Fibroblast of the aortic adventitia (primary cell): ENCODE results near the gene COG6. TPM values are rescaled to one million over a fixed set of nuclear protein-coding genes. Genes with fewer than 3 reads are reported as not detected.
A peak's percentile ranks its signal among the peaks of the same experiment; 100 is the strongest.

Source experiments
- DNase-seq: peaks from one replicate; pipeline ENCODE4 v3.0.0-alpha.2; 2010; ENCODE audit warnings: low read depth
- H3K4me3 ChIP-seq: 2 replicates; pipeline ENCODE4 v1.5.1; 2011; ENCODE audit warnings: low read depth, mild to moderate bottlenecking, control low read depth, low read length, moderate library complexity
- total RNA-seq: library from RNA; depleted of rRNA; stranded (reverse); fragments of >200 nt; gene quantifications from 2 replicates; pipeline ENCODE4 v1.2.3, GENCODE V29; 2012; ENCODE audit warnings: low replicate concordance
- TF ChIP-seq, protein P1 (sequence below): IDR thresholded peaks from 2 replicates; pipeline ENCODE4 v1.5.1; 2011; ENCODE audit warnings: mild to moderate bottlenecking, low read length, control low read depth, inconsistent platforms; ENCODE audit not compliant: insufficient read depth

Gene COG6
- total RNA-seq, 1 donor: 41.4 TPM

DNA sequence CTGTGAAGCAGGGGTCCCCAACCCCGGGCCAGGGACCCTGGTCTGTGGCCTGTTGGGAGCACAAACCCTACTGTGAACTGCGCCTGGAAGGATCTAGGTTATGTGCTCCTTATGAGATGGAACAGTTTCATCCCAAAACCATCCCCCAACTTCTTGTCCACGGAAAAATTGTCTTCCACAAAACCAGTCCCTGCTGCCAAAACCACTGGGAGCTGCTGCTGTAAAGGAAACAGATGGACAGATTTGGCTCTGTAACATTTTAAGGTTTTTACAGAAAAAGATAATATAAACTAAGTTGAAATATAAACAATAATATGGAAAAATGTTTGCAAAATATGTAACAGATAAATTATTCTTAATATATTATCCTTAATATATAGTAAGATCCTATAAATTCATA lies 73.7 kb downstream of the COG6 start:
- H3K4me3 ChIP-seq: no peak overlapping the region
- TF ChIP-seq, protein P1, sequence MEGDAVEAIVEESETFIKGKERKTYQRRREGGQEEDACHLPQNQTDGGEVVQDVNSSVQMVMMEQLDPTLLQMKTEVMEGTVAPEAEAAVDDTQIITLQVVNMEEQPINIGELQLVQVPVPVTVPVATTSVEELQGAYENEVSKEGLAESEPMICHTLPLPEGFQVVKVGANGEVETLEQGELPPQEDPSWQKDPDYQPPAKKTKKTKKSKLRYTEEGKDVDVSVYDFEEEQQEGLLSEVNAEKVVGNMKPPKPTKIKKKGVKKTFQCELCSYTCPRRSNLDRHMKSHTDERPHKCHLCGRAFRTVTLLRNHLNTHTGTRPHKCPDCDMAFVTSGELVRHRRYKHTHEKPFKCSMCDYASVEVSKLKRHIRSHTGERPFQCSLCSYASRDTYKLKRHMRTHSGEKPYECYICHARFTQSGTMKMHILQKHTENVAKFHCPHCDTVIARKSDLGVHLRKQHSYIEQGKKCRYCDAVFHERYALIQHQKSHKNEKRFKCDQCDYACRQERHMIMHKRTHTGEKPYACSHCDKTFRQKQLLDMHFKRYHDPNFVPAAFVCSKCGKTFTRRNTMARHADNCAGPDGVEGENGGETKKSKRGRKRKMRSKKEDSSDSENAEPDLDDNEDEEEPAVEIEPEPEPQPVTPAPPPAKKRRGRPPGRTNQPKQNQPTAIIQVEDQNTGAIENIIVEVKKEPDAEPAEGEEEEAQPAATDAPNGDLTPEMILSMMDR: no peak
- peak; percentile 10 for DNase-seq

DNA sequence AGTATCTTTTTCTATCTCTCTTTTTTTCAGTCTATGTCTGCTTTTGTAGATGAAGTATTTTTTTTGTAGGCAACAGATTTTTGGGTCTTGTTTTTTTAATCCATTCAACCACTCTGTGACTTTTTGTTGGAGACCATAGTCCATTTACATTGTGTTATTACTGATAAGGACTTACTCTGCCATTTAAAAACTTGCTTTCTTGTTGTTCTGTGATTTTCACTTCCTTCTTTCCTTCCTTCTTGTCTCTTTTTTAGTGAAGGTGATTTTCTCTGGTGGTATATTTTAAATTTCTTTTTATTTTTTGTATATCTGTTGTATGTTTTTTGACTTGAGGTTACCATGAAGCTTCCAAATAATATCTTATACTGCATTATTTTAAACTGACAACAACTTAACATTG lies 79.5 kb downstream of the COG6 start:
- no peak for DNase-seq
- H3K4me3 ChIP-seq: no peak overlapping the region
- TF ChIP-seq, protein P1: no peak

DNA sequence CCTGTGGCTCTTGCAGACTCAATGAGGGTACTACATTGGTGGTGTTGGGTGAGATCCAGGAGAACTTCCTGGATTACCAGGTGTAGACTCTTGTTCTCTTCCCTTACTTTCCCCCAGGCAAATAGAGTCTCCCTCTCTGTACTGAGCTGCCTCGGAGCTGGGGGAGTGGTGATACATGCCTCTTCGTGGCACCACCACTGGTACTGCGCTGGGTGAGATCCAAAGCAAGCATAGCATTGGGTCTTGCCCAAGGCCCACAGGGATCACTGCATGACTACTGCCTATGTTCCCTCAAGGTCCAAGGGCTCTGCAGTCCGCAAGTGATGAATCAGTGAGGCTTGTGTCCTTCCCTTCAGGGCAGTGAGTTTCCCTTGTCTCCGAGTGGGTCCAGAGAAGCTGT lies 81.6 kb downstream of the COG6 start:
- no peak for DNase-seq
- TF ChIP-seq, protein P1: no peak
- H3K4me3 ChIP-seq: no peak overlapping the region

DNA sequence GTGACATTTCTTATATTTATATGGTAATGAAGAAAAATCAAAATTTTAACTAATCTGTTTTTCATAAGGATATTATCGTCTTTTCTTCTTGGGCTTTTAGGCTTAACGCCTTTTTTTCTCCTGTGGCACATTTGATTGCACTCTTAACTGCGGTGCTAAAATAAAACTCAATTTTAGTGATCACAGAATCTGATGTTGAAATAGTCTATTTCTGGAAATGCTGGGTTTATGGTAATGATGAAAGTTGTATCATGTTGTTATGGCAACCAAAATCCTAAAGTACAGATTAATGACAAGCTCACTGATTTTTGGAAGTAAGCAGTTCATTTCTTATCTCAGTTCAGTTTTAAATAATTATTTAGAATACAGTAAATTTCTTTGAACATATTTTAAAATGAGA lies 85.3 kb downstream of the COG6 start:
- TF ChIP-seq, protein P1: no peak
- no peak for DNase-seq

DNA sequence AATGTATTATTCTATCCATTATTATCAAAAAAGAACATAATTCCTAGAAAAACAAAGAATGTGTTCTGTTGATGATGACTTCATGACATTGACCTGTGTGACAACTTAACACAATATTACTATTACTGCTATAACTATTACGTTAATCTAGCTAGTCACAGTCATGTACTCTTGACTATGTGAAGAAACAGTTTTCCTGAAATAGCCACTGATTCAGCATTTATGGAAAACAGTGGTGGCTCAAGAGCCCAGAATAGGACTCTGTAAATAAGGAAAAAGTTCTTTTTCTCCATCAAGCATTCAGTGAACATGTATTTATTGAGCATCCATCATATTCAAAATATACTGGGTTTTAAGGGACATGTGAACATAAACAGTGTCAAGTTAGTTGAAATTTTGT lies 93.5 kb downstream of the COG6 start:
- DNase-seq: no peak
- H3K4me3 ChIP-seq: no peak overlapping the region
- TF ChIP-seq, protein P1: no peak

More for the DNA sequence above, 85.3 kb downstream of the COG6 start:
- no peak overlapping the region for H3K4me3 ChIP-seq

DNA sequence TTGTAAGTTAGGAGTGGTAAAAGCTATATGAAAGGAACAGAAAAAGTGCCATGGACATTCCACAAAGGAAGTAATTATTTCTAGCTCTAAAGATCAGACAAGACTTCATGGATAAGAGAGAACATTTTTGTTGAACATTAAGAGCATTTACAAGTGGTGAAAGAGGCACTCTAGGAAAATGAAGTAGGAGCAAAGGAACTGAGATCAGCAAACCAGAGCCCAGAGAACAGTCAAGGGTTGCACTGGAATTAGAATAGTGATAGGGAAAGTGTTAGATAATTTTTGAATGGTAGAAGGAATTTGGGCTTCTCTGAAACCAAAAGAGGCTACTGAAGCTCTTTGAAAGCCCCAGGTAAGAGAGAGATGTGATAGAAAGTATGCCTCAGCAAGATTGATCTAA lies 94.1 kb downstream of the COG6 start:
- no peak overlapping the region for H3K4me3 ChIP-seq
- TF ChIP-seq, protein P1: no peak
- no peak for DNase-seq

DNA sequence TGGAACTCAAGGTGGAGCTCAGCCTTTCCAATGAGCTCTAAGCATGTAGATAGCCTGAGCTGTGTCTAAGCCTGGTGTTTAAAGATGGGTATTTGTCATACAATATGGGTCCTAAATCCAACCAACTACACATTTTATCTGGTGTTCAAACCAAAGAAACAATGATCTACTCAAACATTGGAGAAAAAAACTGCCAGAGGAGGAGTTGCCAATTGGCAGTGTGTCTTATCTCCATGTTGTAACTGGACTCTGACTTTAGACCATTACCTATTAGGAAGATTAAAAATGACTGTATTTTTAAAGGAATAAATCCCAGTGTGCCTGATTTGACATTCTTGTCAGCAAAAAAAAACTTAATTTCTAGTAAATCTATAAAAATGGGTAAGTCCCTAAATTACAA lies 96.3 kb downstream of the COG6 start:
- DNase-seq: no peak
- TF ChIP-seq, protein P1: no peak
- H3K4me3 ChIP-seq: no peak overlapping the region
